ENCODE data around the gene DBN1. TPM values are rescaled to one million over a fixed set of nuclear protein-coding genes. Genes with fewer than 3 reads are reported as not detected.

DBN1 gene
- polyA plus RNA-seq, 1 of the 3 experiments (the other 2 are of a cell fraction), result 244 TPM

GRCh38 chr5:177412603-177413233 lies 60.7 kb downstream of the DBN1 start:
- H2AFZ ChIP-seq (ENCODE audit: low read depth), result no peak overlapping the region
- no peaks in the 10 kb centered on the region for H3K79me2 ChIP-seq (ENCODE audit: insufficient read depth)
- WGBS (ENCODE audit: low lambda C conversion rate), result 87% methylated on average over 8 of the region's 8 CpGs
- no peaks in the 10 kb centered on the region for H3K9me2 ChIP-seq
- TF ChIP-seq REST (IDR thresholded peaks at IDR 0.05; ENCODE audit: low read depth, low read length) (no peak), SMC3 (IDR thresholded peaks at IDR 0.05; ENCODE audit: low read depth, low read length) (no peak), NFIC (IDR thresholded peaks at IDR 0.05; ENCODE audit: borderline replicate concordance) (no peak)
- H3K4me3 ChIP-seq (ENCODE audit: low read depth in 2 of 2, low read length in 1 of 2), result no peak overlapping the region
- no peaks in the 10 kb centered on the region for H4K20me1 ChIP-seq (ENCODE audit: insufficient read depth)
- no peaks in the 10 kb centered on the region for H3F3A ChIP-seq (replicated peaks; ENCODE audit: insufficient read depth)
- no peak overlapping the region for H3K9ac ChIP-seq
- no peaks in the 10 kb centered on the region for H3K9me3 ChIP-seq
- no peaks in the 10 kb centered on the region for H3K27me3 ChIP-seq (ENCODE audit: insufficient read depth)
- H3K4me1 ChIP-seq (ENCODE audit: control insufficient read depth in 1 of 2, insufficient read depth in 2 of 2, low read depth in 1 of 2, low read length in 1 of 2), result no peaks in the 10 kb centered on the region
- CTCF ChIA-PET, result interaction anchor here (0.8 to 8.9 kb wide), 4 partner anchors 9 to 88 kb away, joined by 3 to 75 read pairs (median 4); no protein-coding TSS in a partner anchor
- no peak overlapping the region for H3K4me2 ChIP-seq
- H3K36me3 ChIP-seq (replicated peaks in 1 of 2; ENCODE audit: control insufficient read depth in 1 of 2, insufficient read depth in 2 of 2, low read length in 1 of 2), result no peaks in the 10 kb centered on the region
- DNase-seq, result no peak
- POLR2A ChIA-PET, result no interaction called here
- H3K27ac ChIP-seq (ENCODE audit: low read depth in 2 of 2, low read length in 1 of 2), result no peak overlapping the region

GRCh38 chr5:177410575-177410974 lies 62.9 kb downstream of the DBN1 start:
- Histone ChIP-seq H3K9me2 (no peaks in the 10 kb centered on the region), H3K9me3 (no peaks in the 10 kb centered on the region), H3K27ac (ENCODE audit: low read depth in 2 of 2, low read length in 1 of 2) (no peak overlapping the region), H2AFZ (ENCODE audit: low read depth) (no peak overlapping the region), H4K20me1 (ENCODE audit: insufficient read depth) (no peaks in the 10 kb centered on the region), H3K79me2 (ENCODE audit: insufficient read depth) (no peaks in the 10 kb centered on the region), H3K4me3 (ENCODE audit: low read depth in 2 of 2, low read length in 1 of 2) (no peak overlapping the region), H3F3A (replicated peaks; ENCODE audit: insufficient read depth) (peaks cover 7% of the 10 kb centered on the region), H3K4me2 (no peak overlapping the region), H3K9ac (no peak overlapping the region), H3K36me3 (replicated peaks in 1 of 2; ENCODE audit: control insufficient read depth in 1 of 2, insufficient read depth in 2 of 2, low read length in 1 of 2) (no peaks in the 10 kb centered on the region), H3K4me1 (ENCODE audit: control insufficient read depth in 1 of 2, insufficient read depth in 2 of 2, low read depth in 1 of 2, low read length in 1 of 2) (peaks cover 0 to under 1% of the 10 kb centered on the region in 2 experiments; a peak in 1 of 4 replicates), H3K27me3 (ENCODE audit: insufficient read depth) (no peaks in the 10 kb centered on the region)
- ChIA-PET POLR2A (interaction anchor here (0.6 kb wide), 1 partner anchor 30 kb away, joined by 3 read pairs; no protein-coding TSS in a partner anchor), CTCF (interaction anchor here (0.8 to 1.4 kb wide), 3 partner anchors 11 to 91 kb away, joined by 3 to 4 read pairs (median 3); no protein-coding TSS in a partner anchor)
- 78% methylated on average over 3 of the region's 3 CpGs for WGBS (ENCODE audit: low lambda C conversion rate)
- TF ChIP-seq YY1 (IDR thresholded peaks at IDR 0.05; ENCODE audit: low read depth) (no peak), POLR2AphosphoS5 (IDR thresholded peaks at IDR 0.05; ENCODE audit: low read depth, low read length) (no peak), RXRA (IDR thresholded peaks at IDR 0.05; ENCODE audit: borderline replicate concordance, low read depth) (no peak), TAF1 (IDR thresholded peaks at IDR 0.05; ENCODE audit: borderline replicate concordance, low read depth, low read length) (no peak), ZBTB33 (IDR thresholded peaks at IDR 0.05; ENCODE audit: borderline replicate concordance, low read depth) (no peak), USF1 (IDR thresholded peaks at IDR 0.05; ENCODE audit: borderline replicate concordance, low read depth) (no peak), TEAD4 (IDR thresholded peaks at IDR 0.05; ENCODE audit: borderline replicate concordance, insufficient read depth) (no peak), MEF2A (IDR thresholded peaks at IDR 0.05; ENCODE audit: borderline replicate concordance, low read depth) (no peak), TCF12 (IDR thresholded peaks at IDR 0.05) (no peak), REST (IDR thresholded peaks at IDR 0.05; ENCODE audit: low read depth, low read length) (no peak), IRF3 (IDR thresholded peaks at IDR 0.05; ENCODE audit: low read depth, low read length) (no peak)
- no peak for DNase-seq

Data from SK-N-SH (cell line).